8988T (cell line): Measurements from ENCODE around the gene DNAJA4.
A peak's percentile ranks its signal among the peaks of the same experiment; 100 is the strongest.

Source experiments
- DNase-seq: peaks from one replicate; pipeline ENCODE4 v3.0.0; 2011

DNAJA4 gene

GRCh38 chr15:78264304-78265136, at the start of gene DNAJA4:
Gene DNAJA4 (plus strand): TSS chr15:78264562. CDS start chr15:78264764, 202 bp downstream.
- no peak for DNase-seq

- no peak for DNase-seq
Measured at GRCh38 chr15:78216276-78217104, 47.9 kb upstream of the DNAJA4 start.

GRCh38 chr15:78220713-78221112, 43.6 kb upstream of the DNAJA4 start:
- no peak for DNase-seq

GRCh38 chr15:78222745-78223395, 41.5 kb upstream of the DNAJA4 start:
- no peak for DNase-seq

GRCh38 chr15:78223396-78224022, 40.9 kb upstream of the DNAJA4 start:
- DNase-seq = no peak

- no peak for DNase-seq
Measured at GRCh38 chr15:78224023-78224411, 40.3 kb upstream of the DNAJA4 start.

GRCh38 chr15:78225783-78226541, 38.4 kb upstream of the DNAJA4 start:
- no peak for DNase-seq

- DNase-seq = no peak
Measured at GRCh38 chr15:78228356-78228996, 35.9 kb upstream of the DNAJA4 start.

GRCh38 chr15:78229431-78230406, 34.6 kb upstream of the DNAJA4 start:
- DNase-seq = no peak

- DNase-seq = no peak
Measured at GRCh38 chr15:78232951-78233350, 31.4 kb upstream of the DNAJA4 start.

- no peak for DNase-seq
Measured at GRCh38 chr15:78233496-78233895, 30.9 kb upstream of the DNAJA4 start.

- DNase-seq = no peak
Measured at GRCh38 chr15:78234515-78235040, 29.8 kb upstream of the DNAJA4 start, which contains the start of gene ACSBG1. Gene ACSBG1 (minus strand): TSS chr15:78234565. CDS start chr15:78234501, 64 bp downstream.

- DNase-seq = no peak
Measured at GRCh38 chr15:78236491-78236890, 27.9 kb upstream of the DNAJA4 start.

- DNase-seq = no peak
Measured at GRCh38 chr15:78237146-78237545, 27.2 kb upstream of the DNAJA4 start.

- no peak for DNase-seq
Measured at GRCh38 chr15:78239811-78240210, 24.6 kb upstream of the DNAJA4 start.

- DNase-seq = peak; percentile 80
Measured at GRCh38 chr15:78241017-78241416, 23.3 kb upstream of the DNAJA4 start.

- no peak for DNase-seq
Measured at GRCh38 chr15:78242128-78242527, 22.2 kb upstream of the DNAJA4 start.

- no peak for DNase-seq
Measured at GRCh38 chr15:78243058-78243457, 21.3 kb upstream of the DNAJA4 start.

- DNase-seq = no peak
Measured at GRCh38 chr15:78243491-78243941, 20.8 kb upstream of the DNAJA4 start.

GRCh38 chr15:78244101-78244500, 20.3 kb upstream of the DNAJA4 start:
- DNase-seq = no peak
